ENCODE data around the gene CPSF4L.
"Not testable (repeated sequence)": the region's sequence is repeated elsewhere in the genome, so short reads cannot be mapped to it uniquely, and the experiment has no call there.

- TF ChIP-seq CTCF (IDR thresholded peaks at IDR 0.05; ENCODE audit: insufficient read depth, low read length); REST (IDR thresholded peaks at IDR 0.05; ENCODE audit: insufficient replicate concordance, low read depth); SPI1 (IDR thresholded peaks at IDR 0.05; ENCODE audit: borderline replicate concordance, low read depth); GABPA (IDR thresholded peaks at IDR 0.05; ENCODE audit: low read depth): not testable (repeated sequence)
Observed at GRCh38 chr17:73264448-73264847, 2.8 kb upstream of the CPSF4L start.

Data from HL-60 (cell line).